ENCODE results near the gene SSU72.
"Not testable (repeated sequence)": the region's sequence is repeated elsewhere in the genome, so short reads cannot be mapped to it uniquely, and the experiment has no call there.

- not testable (repeated sequence) for TF ChIP-seq EZH2, CTCF, EZH2phosphoT487 (IDR thresholded peaks at IDR 0.05)
Observed at GRCh38 chr1:1519805-1520505, 54.7 kb downstream of the SSU72 start.

Data from neural progenitor cell (in vitro differentiated cells).